ENCODE measurements around the gene NTM. TPM values are rescaled to one million over a fixed set of nuclear protein-coding genes. Genes with fewer than 3 reads are reported as not detected.

The NTM gene
- total RNA-seq, 1 experiment from 2014 or later, result 9.9 TPM

DNA sequence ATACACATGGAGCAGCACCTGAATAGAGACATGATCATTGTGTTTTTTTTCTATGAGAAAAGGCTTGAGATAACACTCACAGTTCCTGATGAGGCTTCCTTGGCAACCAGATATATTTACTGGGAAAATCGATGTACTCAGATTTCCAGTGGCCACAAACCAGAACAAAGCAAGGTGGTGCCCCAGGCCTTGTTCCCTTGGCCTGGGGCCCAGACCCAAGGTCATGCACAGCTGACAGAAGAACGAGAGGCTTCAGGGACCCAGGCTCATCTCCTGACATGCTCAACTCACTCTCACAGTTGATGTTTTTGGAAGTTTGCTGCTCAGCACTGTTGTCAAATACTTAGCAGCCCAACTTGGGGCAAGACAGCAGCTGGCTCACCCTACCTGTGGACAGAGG is 281.8 kb downstream of the NTM start:
- no peak overlapping the region for H3K4me3 Mint-ChIP-seq
- H3K27ac ChIP-seq (ENCODE audit: insufficient read length, low read depth, low read length), result no peak overlapping the region

More for the DNA sequence above, 281.8 kb downstream of the NTM start:
- H2BK12ac ChIP-seq (ENCODE audit: insufficient read length, low read depth, low read length), result no peak overlapping the region
- no peak overlapping the region for H2BK5ac ChIP-seq (ENCODE audit: insufficient read length, low read length)
- no peaks in the 10 kb centered on the region for H3K23me2 ChIP-seq (ENCODE audit: insufficient read length, low read depth, low read length, poor library complexity, severe bottlenecking)
- no CpG with 5 or more reads among the region's 2 CpGs for WGBS (ENCODE audit: extremely low coverage, insufficient read length, low lambda C conversion rate)
- no peak overlapping the region for H3K14ac ChIP-seq (ENCODE audit: insufficient read depth, low read length)
- H2AK5ac ChIP-seq (ENCODE audit: insufficient read length, low read length), result no peak overlapping the region
- no peak overlapping the region for H2AFZ ChIP-seq (ENCODE audit: low read length)
- H3T11ph ChIP-seq (ENCODE audit: low read length), result no peak overlapping the region
- no peak overlapping the region for H3K4ac ChIP-seq (ENCODE audit: low read depth, low read length)
- no peak overlapping the region for H3K9ac ChIP-seq (ENCODE audit: extremely low read depth, insufficient read length, low read length)
- H3K56ac ChIP-seq (ENCODE audit: insufficient read length, low read depth, low read length), result no peak overlapping the region
- no peaks in the 10 kb centered on the region for H3K79me2 ChIP-seq (ENCODE audit: insufficient read depth, low read length)
- no peaks in the 10 kb centered on the region for H4K20me1 ChIP-seq (ENCODE audit: control insufficient read depth, insufficient read depth, insufficient read length)
- H3K23ac ChIP-seq (ENCODE audit: insufficient read length, low read depth, low read length), result no peak overlapping the region
- H3K18ac ChIP-seq (ENCODE audit: insufficient read length, low read depth, low read length), result no peak overlapping the region
- Mint-ChIP-seq H3K36me3 (ENCODE audit: insufficient read depth in 1 of 3, low read depth in 3 of 3) (no peaks in the 10 kb centered on the region; a peak in 1 of 7 replicates), H3K9me3 (no peaks in the 10 kb centered on the region; a peak in 1 of 5 replicates), H3K4me1 (peaks cover 50 to 54% of the 10 kb centered on the region in 2 experiments), H3K27me3 (ENCODE audit: low read depth) (peaks cover 6% of the 10 kb centered on the region), H3K27ac (no peak overlapping the region)
- H3K4me1 ChIP-seq (ENCODE audit: insufficient read depth, low read length), result peaks cover 9% of the 10 kb centered on the region
- H2BK120ac ChIP-seq (ENCODE audit: low read depth, low read length, poor library complexity, severe bottlenecking), result no peak overlapping the region
- TF ChIP-seq, protein P1, sequence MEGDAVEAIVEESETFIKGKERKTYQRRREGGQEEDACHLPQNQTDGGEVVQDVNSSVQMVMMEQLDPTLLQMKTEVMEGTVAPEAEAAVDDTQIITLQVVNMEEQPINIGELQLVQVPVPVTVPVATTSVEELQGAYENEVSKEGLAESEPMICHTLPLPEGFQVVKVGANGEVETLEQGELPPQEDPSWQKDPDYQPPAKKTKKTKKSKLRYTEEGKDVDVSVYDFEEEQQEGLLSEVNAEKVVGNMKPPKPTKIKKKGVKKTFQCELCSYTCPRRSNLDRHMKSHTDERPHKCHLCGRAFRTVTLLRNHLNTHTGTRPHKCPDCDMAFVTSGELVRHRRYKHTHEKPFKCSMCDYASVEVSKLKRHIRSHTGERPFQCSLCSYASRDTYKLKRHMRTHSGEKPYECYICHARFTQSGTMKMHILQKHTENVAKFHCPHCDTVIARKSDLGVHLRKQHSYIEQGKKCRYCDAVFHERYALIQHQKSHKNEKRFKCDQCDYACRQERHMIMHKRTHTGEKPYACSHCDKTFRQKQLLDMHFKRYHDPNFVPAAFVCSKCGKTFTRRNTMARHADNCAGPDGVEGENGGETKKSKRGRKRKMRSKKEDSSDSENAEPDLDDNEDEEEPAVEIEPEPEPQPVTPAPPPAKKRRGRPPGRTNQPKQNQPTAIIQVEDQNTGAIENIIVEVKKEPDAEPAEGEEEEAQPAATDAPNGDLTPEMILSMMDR (conservative IDR thresholded peaks at IDR 0.05), result no peak
- no peak overlapping the region for H4K5ac ChIP-seq (ENCODE audit: insufficient read length, low read depth, low read length)
- no peak overlapping the region for H4K8ac ChIP-seq (replicated peaks; ENCODE audit: insufficient read length, low read depth, low read length)
- no peak for DNase-seq
- H3K4me2 ChIP-seq (ENCODE audit: insufficient read depth, insufficient read length, low read length), result no peak overlapping the region
- H2BK15ac ChIP-seq (ENCODE audit: low read depth, low read length), result no peak overlapping the region
- H4K91ac ChIP-seq (ENCODE audit: insufficient read length, low read depth, low read length), result no peak overlapping the region
- H3K9me3 ChIP-seq (ENCODE audit: control insufficient read depth, low read depth, low read length), result no peaks in the 10 kb centered on the region
- no peaks in the 10 kb centered on the region for H3K27me3 ChIP-seq (ENCODE audit: insufficient read depth, low read length)
- no peak overlapping the region for H2BK20ac ChIP-seq (ENCODE audit: low read depth, low read length, poor library complexity, severe bottlenecking)
- H3K79me1 ChIP-seq (ENCODE audit: insufficient read depth, low read depth, low read length, poor library complexity, severe bottlenecking), result no peaks in the 10 kb centered on the region
